Right atrium auricular region (tissue), 2 donors: ENCODE measurements around the gene TRPC4. TPM values are rescaled to one million over a fixed set of nuclear protein-coding genes. Genes with fewer than 3 reads are reported as not detected.

ENCODE experiments used
- DNase-seq: peaks from one replicate; pipeline ENCODE4 v3.0.0-alpha.2; 2019; ENCODE audit warnings: low spot score
- H3K27ac ChIP-seq, 2 donors: fragments of 200-600 bp; sonication (generic); 1 replicate in 1 of 2; 2 replicates in 1 of 2; pipeline ENCODE4 v1.5.1; 2016 to 2019
- H3K27me3 ChIP-seq, 2 donors: fragments of 200-600 bp; sonication (generic); one replicate each; pipeline versions ENCODE4 v1.5.1 to v1.6.0; 2017 to 2019
- H3K36me3 ChIP-seq: fragments of 200-600 bp; sonication (generic); one replicate; pipeline ENCODE4 v1.5.1; 2016
- H3K4me1 ChIP-seq, 2 donors: fragments of 200-600 bp; sonication (generic); one replicate each; pipeline versions ENCODE4 v1.5.1 to v1.6.0; 2017 to 2019
- H3K4me3 ChIP-seq, 2 donors: fragments of 200-600 bp; sonication (generic); 1 replicate in 1 of 2; 2 replicates in 1 of 2; pipeline ENCODE4 v1.5.1; 2017 to 2019; ENCODE audit warnings: mild to moderate bottlenecking in 1 of 2, moderate library complexity in 1 of 2
- H3K9me3 ChIP-seq, 2 donors: fragments of 200-600 bp; sonication (generic); one replicate each; pipeline ENCODE4 v1.5.1; 2019
- CTCF ChIP-seq, 2 donors: fragments of 200-600 bp; sonication (generic); IDR thresholded peaks; one replicate each; pipeline ENCODE4 v1.5.1; 2019; ENCODE audit warnings: antibody characterized with exemption in 2 of 2
- total RNA-seq, 2 donors: library from RNA; depleted of rRNA; stranded (reverse); fragments of >200 nt; gene quantifications; one replicate each; pipeline ENCODE4 v1.1.0, GENCODE V29; 2016

The TRPC4 gene
- total RNA-seq, 2 donors from 2014 or later: 0.48 to 1.7 TPM

GRCh38 chr13:37657134-37657533 lies 212.4 kb downstream of the TRPC4 start:
- H3K36me3 ChIP-seq: no peaks in the 10 kb centered on the region
- no peaks in the 10 kb centered on the region for H3K9me3 ChIP-seq
- no peaks in the 10 kb centered on the region for H3K4me1 ChIP-seq
- no peak overlapping the region for H3K4me3 ChIP-seq
- H3K27ac ChIP-seq: no peak overlapping the region
- no peak for TF ChIP-seq CTCF (IDR thresholded peaks at IDR 0.05)
- no peak for DNase-seq
- H3K27me3 ChIP-seq: no peaks in the 10 kb centered on the region

- no peak overlapping the region for H3K27ac ChIP-seq
- H3K9me3 ChIP-seq: no peaks in the 10 kb centered on the region
- H3K4me1 ChIP-seq: no peaks in the 10 kb centered on the region
- H3K4me3 ChIP-seq: no peak overlapping the region
- no peaks in the 10 kb centered on the region for H3K36me3 ChIP-seq
- no peak for TF ChIP-seq CTCF (IDR thresholded peaks at IDR 0.05)
- DNase-seq: no peak
- H3K27me3 ChIP-seq: no peaks in the 10 kb centered on the region
Measured at GRCh38 chr13:37656247-37656940, 213.2 kb downstream of the TRPC4 start.

GRCh38 chr13:37652596-37652995 lies 217.0 kb downstream of the TRPC4 start:
- Histone ChIP-seq H3K27ac (no peak overlapping the region), H3K4me3 (no peak overlapping the region), H3K27me3 (no peaks in the 10 kb centered on the region), H3K9me3 (no peaks in the 10 kb centered on the region), H3K4me1 (no peaks in the 10 kb centered on the region), H3K36me3 (no peaks in the 10 kb centered on the region)
- no peak for TF ChIP-seq CTCF (IDR thresholded peaks at IDR 0.05)
- DNase-seq: no peak

- H3K4me3 ChIP-seq: no peak overlapping the region
- H3K27ac ChIP-seq: no peak overlapping the region
- no peak for TF ChIP-seq CTCF (IDR thresholded peaks at IDR 0.05)
- H3K36me3 ChIP-seq: no peaks in the 10 kb centered on the region
- no peaks in the 10 kb centered on the region for H3K9me3 ChIP-seq
- no peaks in the 10 kb centered on the region for H3K27me3 ChIP-seq
- no peak for DNase-seq
- H3K4me1 ChIP-seq: no peaks in the 10 kb centered on the region
Measured at GRCh38 chr13:37651891-37652290, 217.7 kb downstream of the TRPC4 start.

- Histone ChIP-seq H3K9me3 (no peaks in the 10 kb centered on the region), H3K27ac (no peak overlapping the region), H3K4me3 (no peak overlapping the region), H3K4me1 (no peaks in the 10 kb centered on the region), H3K36me3 (no peaks in the 10 kb centered on the region), H3K27me3 (no peaks in the 10 kb centered on the region)
- no peak for DNase-seq
- no peak for TF ChIP-seq CTCF (IDR thresholded peaks at IDR 0.05)
Measured at GRCh38 chr13:37648609-37649008, 221.0 kb downstream of the TRPC4 start.
